Stomach (tissue), 4 donors: ENCODE results near the gene STXBP6.

Experiments used
- POLR2A ChIP-seq, 4 donors: fragments of 450-650 bp; IDR thresholded peaks; one replicate each; pipeline ENCODE4 v1.6.1; 2016; ENCODE audit warnings: antibody characterized with exemption in 4 of 4, control low read depth in 2 of 4, mild to moderate bottlenecking in 1 of 4, moderate library complexity in 1 of 4
- TF ChIP-seq, protein P1 (sequence below), 7 experiments: fragments of 450-650 bp in 4 of 7; fragments of 200-600 bp in 3 of 7; sonication (generic) in 3 of 7; IDR thresholded peaks; one replicate each; pipeline ENCODE4 v1.5.1; 2016 to 2019; ENCODE audit warnings: antibody characterized with exemption in 7 of 7, control low read depth in 2 of 7, mild to moderate bottlenecking in 1 of 7

DNA sequence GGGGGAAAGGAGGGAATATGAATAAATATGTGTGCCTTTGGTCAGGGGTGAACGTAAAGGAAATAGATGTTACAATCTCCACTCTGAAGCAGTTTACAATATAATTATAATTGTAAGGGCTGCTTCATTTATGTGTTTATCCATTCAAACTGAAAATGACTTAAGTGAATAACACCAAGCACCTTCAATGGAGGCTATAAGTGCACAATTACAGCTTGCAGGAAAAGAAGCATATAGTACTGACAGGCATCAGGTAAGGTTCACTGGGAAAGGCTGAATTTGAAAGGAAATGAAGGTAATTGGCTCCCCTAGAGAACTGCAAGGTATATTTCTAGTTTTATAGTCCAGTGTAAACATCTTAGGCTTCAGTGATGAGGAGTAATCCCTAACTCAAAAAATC is 192.7 kb downstream of the STXBP6 start:
- no peak for TF ChIP-seq POLR2A (IDR thresholded peaks at IDR 0.05)
- TF ChIP-seq, protein P1, sequence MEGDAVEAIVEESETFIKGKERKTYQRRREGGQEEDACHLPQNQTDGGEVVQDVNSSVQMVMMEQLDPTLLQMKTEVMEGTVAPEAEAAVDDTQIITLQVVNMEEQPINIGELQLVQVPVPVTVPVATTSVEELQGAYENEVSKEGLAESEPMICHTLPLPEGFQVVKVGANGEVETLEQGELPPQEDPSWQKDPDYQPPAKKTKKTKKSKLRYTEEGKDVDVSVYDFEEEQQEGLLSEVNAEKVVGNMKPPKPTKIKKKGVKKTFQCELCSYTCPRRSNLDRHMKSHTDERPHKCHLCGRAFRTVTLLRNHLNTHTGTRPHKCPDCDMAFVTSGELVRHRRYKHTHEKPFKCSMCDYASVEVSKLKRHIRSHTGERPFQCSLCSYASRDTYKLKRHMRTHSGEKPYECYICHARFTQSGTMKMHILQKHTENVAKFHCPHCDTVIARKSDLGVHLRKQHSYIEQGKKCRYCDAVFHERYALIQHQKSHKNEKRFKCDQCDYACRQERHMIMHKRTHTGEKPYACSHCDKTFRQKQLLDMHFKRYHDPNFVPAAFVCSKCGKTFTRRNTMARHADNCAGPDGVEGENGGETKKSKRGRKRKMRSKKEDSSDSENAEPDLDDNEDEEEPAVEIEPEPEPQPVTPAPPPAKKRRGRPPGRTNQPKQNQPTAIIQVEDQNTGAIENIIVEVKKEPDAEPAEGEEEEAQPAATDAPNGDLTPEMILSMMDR (IDR thresholded peaks at IDR 0.05): no peak
